Fibroblast of lung (primary cell): ENCODE results near the gene COL18A1.

Source experiments
- CTCF ChIP-seq, 2 donors: IDR thresholded peaks in 1 of 2; conservative IDR thresholded peaks in 1 of 2; 1 replicate in 1 of 2; 2 replicates in 1 of 2; pipeline ENCODE4 v1.5.1; 2011 to 2012; ENCODE audit warnings: low read length in 2 of 2, control low read depth in 1 of 2, inconsistent platforms in 1 of 2, low read depth in 1 of 2, mild to moderate bottlenecking in 1 of 2
- EZH2 ChIP-seq: IDR thresholded peaks from 2 replicates; pipeline ENCODE4 v1.5.1; 2012; ENCODE audit warnings: low read length, control low read depth, mild to moderate bottlenecking; ENCODE audit errors: missing control alignments

- no peak for TF ChIP-seq CTCF (conservative IDR thresholded peaks at IDR 0.05 in 1 of 2, IDR thresholded peaks at IDR 0.05 in 1 of 2; ENCODE audit: low read depth in 1 of 2, low read length in 2 of 2)
- no peak for TF ChIP-seq EZH2
Observed at GRCh38 chr21:45543710-45544448, 138.9 kb downstream of the COL18A1 start.
